Mucosa of descending colon (tissue), 3 donors: ENCODE measurements around the gene GNG7. TPM values are rescaled to one million over a fixed set of nuclear protein-coding genes. Genes with fewer than 3 reads are reported as not detected.
A peak's percentile ranks its signal among the peaks of the same experiment; 100 is the strongest.
"Not testable (repeated sequence)": the region's sequence is repeated elsewhere in the genome, so short reads cannot be mapped to it uniquely, and the experiment has no call there.

Experiments
- ATAC-seq: fragments of 200-7000 bp; cut with Tn5 transposase; one replicate; pipeline ENCODE4 v1.9.1; 2020; ENCODE audit warnings: mild to moderate bottlenecking, moderate library complexity
- DNase-seq, 3 donors: peaks; one replicate each; pipeline ENCODE4 v3.0.0-alpha.2; 2020
- H3K36me3 ChIP-seq: fragments of 200-600 bp; one replicate; pipeline ENCODE4 v1.8.0; 2021; ENCODE audit warnings: low read depth, mild to moderate bottlenecking
- H3K4me1 ChIP-seq: fragments of 200-600 bp; one replicate; pipeline ENCODE4 v1.8.0; 2021; ENCODE audit warnings: low read depth, mild to moderate bottlenecking
- H3K4me3 ChIP-seq: fragments of 200-600 bp; one replicate; pipeline ENCODE4 v1.8.0; 2021; ENCODE audit warnings: mild to moderate bottlenecking
- H3K9me3 ChIP-seq: fragments of 200-600 bp; one replicate; pipeline ENCODE4 v1.8.0; 2021; ENCODE audit warnings: mild to moderate bottlenecking
- CTCF ChIP-seq: fragments of 200-600 bp; IDR thresholded peaks from one replicate; pipeline ENCODE4 v1.8.0; 2022; ENCODE audit warnings: antibody characterized with exemption, mild to moderate bottlenecking
- intact Hi-C, 2 donors: fragments of 100-400 bp; cut with DNase I in 1 of 2; cut with micrococcal nuclease in 1 of 2; formaldehyde crosslinking; loops; one replicate each; pipeline versions ENCODE4 v1.11.0 to v1.11.1; 2022; cut with DNase I, micrococcal nuclease
- total RNA-seq, 3 donors: library from RNA; stranded (reverse); fragmentation: NEBNext Ultra II Directional in 2 of 3; extraction: Animal tissue kit (Norgen Biotek cat#: 25700) in 2 of 3; gene quantifications; one replicate each; pipeline versions ENCODE4 v1.2.1 to v1.2.4, GENCODE V29; 2021 to 2023
- donor health status: DM: no; HTN: no; CAD: no; lungs with moderate emphysema.
- donor health status: DM: no; HTN: no; CAD: no.
- donor health status: DM: no; HTN: yes; CAD: no.

Gene GNG7
- total RNA-seq, 3 donors from 2014 or later, result 2.5 to 6.9 (median 2.9) TPM

- no peak overlapping the region for H3K4me3 ChIP-seq
- no peaks in the 10 kb centered on the region for H3K36me3 ChIP-seq
- TF ChIP-seq CTCF, result no peak
- no peaks in the 10 kb centered on the region for H3K9me3 ChIP-seq
- ATAC-seq (no peak), DNase-seq (peak in 1 of 3 donors; percentile 30)
- intact Hi-C loops, result loop anchor here (2.0 to 5.0 kb wide), 2 partner anchors 134 to 137 kb away; partner anchors contain the start of gene GADD45B (in 1 of the 2)
- H3K4me1 ChIP-seq, result peaks cover 11% of the 10 kb centered on the region
Observed at GRCh38 chr19:2611483-2612464, 90.7 kb downstream of the GNG7 start.

- DNase-seq (peak; percentile 92 to 97 (median 97)), ATAC-seq (peak; percentile 97)
- intact Hi-C loops, result loop anchor here (2.0 to 5.0 kb wide), 2 partner anchors 134 to 136 kb away; partner anchors contain the start of gene GADD45B (in 1 of the 2)
- H3K9me3 ChIP-seq, result no peaks in the 10 kb centered on the region
- peaks cover 11% of the 10 kb centered on the region for H3K4me1 ChIP-seq
- H3K4me3 ChIP-seq, result no peak overlapping the region
- TF ChIP-seq CTCF, result peak; percentile 96
- H3K36me3 ChIP-seq, result no peaks in the 10 kb centered on the region
Observed at GRCh38 chr19:2610637-2611482, 91.6 kb downstream of the GNG7 start.

GRCh38 chr19:2609389-2610116 lies 92.9 kb downstream of the GNG7 start:
- ATAC-seq (no peak), DNase-seq (peak in 2 of 3 donors; percentile 17 to 29)
- Histone ChIP-seq H3K9me3 (no peaks in the 10 kb centered on the region), H3K4me3 (no peak overlapping the region), H3K36me3 (no peaks in the 10 kb centered on the region), H3K4me1 (peaks cover 11% of the 10 kb centered on the region)
- TF ChIP-seq CTCF, result no peak
- intact Hi-C loops, result loop anchor here (2.0 to 5.0 kb wide), 2 partner anchors 132 to 135 kb away; partner anchors contain the start of gene GADD45B (in 1 of the 2)

GRCh38 chr19:2609034-2609388 lies 93.5 kb downstream of the GNG7 start:
- peaks cover 11% of the 10 kb centered on the region for H3K4me1 ChIP-seq
- intact Hi-C loops, DNase-seq, H3K9me3 ChIP-seq, H3K4me3 ChIP-seq, ATAC-seq, H3K36me3 ChIP-seq: not testable (repeated sequence)

- ATAC-seq (no peak), DNase-seq (no peak)
- intact Hi-C loops, result no loop called here
- Histone ChIP-seq H3K4me3 (no peak overlapping the region), H3K4me1 (peaks cover 11% of the 10 kb centered on the region), H3K36me3 (no peaks in the 10 kb centered on the region), H3K9me3 (no peaks in the 10 kb centered on the region)
- TF ChIP-seq CTCF, result no peak
Observed at GRCh38 chr19:2608602-2608922, 93.9 kb downstream of the GNG7 start.
